NCI-H446 (cell line): ENCODE measurements around the gene BICRA.
"Not testable (repeated sequence)": the region's sequence is repeated elsewhere in the genome, so short reads cannot be mapped to it uniquely, and the experiment has no call there.

ENCODE experiments used
- DNase-seq, 2 experiments: peaks; one replicate each; lab custom pipeline; 2025; lab: John Stamatoyannopoulos, UW

The BICRA gene

GRCh38 chr19:47716270-47716937, 107.5 kb downstream of the BICRA start:
- DNase-seq, result no peak

- not testable (repeated sequence) for DNase-seq
Observed at GRCh38 chr19:47718415-47719046, 109.6 kb downstream of the BICRA start.

- DNase-seq, result peak; percentile 90 to 96
Observed at GRCh38 chr19:47719047-47719859, 110.3 kb downstream of the BICRA start.

GRCh38 chr19:47720669-47721422, 111.9 kb downstream of the BICRA start:
- no peak for DNase-seq

GRCh38 chr19:47723581-47723940, 114.6 kb downstream of the BICRA start:
- peak in 1 of 2 experiments; percentile 66 for DNase-seq

GRCh38 chr19:47725759-47726401, 116.9 kb downstream of the BICRA start:
- DNase-seq, result no peak

- no peak for DNase-seq
Observed at GRCh38 chr19:47726467-47726866, 117.5 kb downstream of the BICRA start.

GRCh38 chr19:47728295-47728694, 119.4 kb downstream of the BICRA start:
- not testable (repeated sequence) for DNase-seq

GRCh38 chr19:47729468-47729798, 120.5 kb downstream of the BICRA start:
- DNase-seq, result no peak

- DNase-seq, result no peak
Observed at GRCh38 chr19:47729799-47730520, 121.0 kb downstream of the BICRA start.

- DNase-seq, result no peak
Observed at GRCh38 chr19:47730521-47730889, 121.6 kb downstream of the BICRA start.

- no peak for DNase-seq
Observed at GRCh38 chr19:47730910-47731309, 122.0 kb downstream of the BICRA start.

GRCh38 chr19:47735131-47735530, 126.2 kb downstream of the BICRA start:
- DNase-seq, result no peak

GRCh38 chr19:47740866-47741519, 132.1 kb downstream of the BICRA start:
- no peak for DNase-seq

- no peak for DNase-seq
Observed at GRCh38 chr19:47741544-47742140, 132.7 kb downstream of the BICRA start.

GRCh38 chr19:47742634-47743033, 133.7 kb downstream of the BICRA start:
- no peak for DNase-seq

GRCh38 chr19:47745010-47745901, 136.3 kb downstream of the BICRA start, which contains the start of gene NOP53:
Gene NOP53 (plus strand): TSS chr19:47745546. CDS start chr19:47745560, 14 bp downstream.
- DNase-seq, result peak; percentile 97 to 99

- not testable (repeated sequence) for DNase-seq
Observed at GRCh38 chr19:47746129-47746528, 137.2 kb downstream of the BICRA start.

- DNase-seq, result no peak
Observed at GRCh38 chr19:47749326-47749725, 140.4 kb downstream of the BICRA start.
